Stimulated activated CD8-positive, alpha-beta memory T cell treated with anti-CD3 and anti-CD28 coated beads, Interleukin-7, amount 100 ng/mL, for 1 hour (primary cell): ENCODE data around the gene PGM5.

ENCODE experiments used
- DNase-seq, 2 donors: peaks; one replicate each; pipeline ENCODE4 v3.0.0-alpha.2; 2020; ENCODE audit warnings: low read depth in 2 of 2

Gene PGM5

GRCh38 chr9:68437785-68438184 lies 81.4 kb downstream of the PGM5 start:
- no peak for DNase-seq

- DNase-seq = no peak
These were observed 87.2 kb downstream of the PGM5 start for GRCh38 chr9:68443624-68444023.

- DNase-seq = no peak
These were observed 90.4 kb downstream of the PGM5 start for GRCh38 chr9:68446836-68447235.

GRCh38 chr9:68447611-68448010 lies 91.2 kb downstream of the PGM5 start:
- no peak for DNase-seq

GRCh38 chr9:68454579-68455334 lies 98.3 kb downstream of the PGM5 start:
- no peak for DNase-seq

GRCh38 chr9:68455451-68455850 lies 99.0 kb downstream of the PGM5 start:
- no peak for DNase-seq

- no peak for DNase-seq
These were observed 101.4 kb downstream of the PGM5 start for GRCh38 chr9:68457803-68458202.

- no peak for DNase-seq
These were observed 102.5 kb downstream of the PGM5 start for GRCh38 chr9:68458918-68459317.

GRCh38 chr9:68462105-68462775 lies 105.8 kb downstream of the PGM5 start:
- DNase-seq = no peak

- no peak for DNase-seq
These were observed 113.7 kb downstream of the PGM5 start for GRCh38 chr9:68470067-68470466.

GRCh38 chr9:68470634-68471033 lies 114.2 kb downstream of the PGM5 start:
- no peak for DNase-seq

- DNase-seq = no peak
These were observed 115.7 kb downstream of the PGM5 start for GRCh38 chr9:68472119-68472518.

- no peak for DNase-seq
These were observed 117.4 kb downstream of the PGM5 start for GRCh38 chr9:68473790-68474189.

- DNase-seq = no peak
These were observed 120.0 kb downstream of the PGM5 start for GRCh38 chr9:68476422-68476821.

- DNase-seq = no peak
These were observed 120.4 kb downstream of the PGM5 start for GRCh38 chr9:68476847-68477246.

- DNase-seq = no peak
These were observed 124.4 kb downstream of the PGM5 start for GRCh38 chr9:68480807-68481206.

GRCh38 chr9:68482548-68482947 lies 126.1 kb downstream of the PGM5 start:
- no peak for DNase-seq

- DNase-seq = no peak
These were observed 131.7 kb downstream of the PGM5 start for GRCh38 chr9:68488126-68488525.

GRCh38 chr9:68489646-68490045 lies 133.2 kb downstream of the PGM5 start:
- no peak for DNase-seq

GRCh38 chr9:68492806-68493205 lies 136.4 kb downstream of the PGM5 start:
- DNase-seq = no peak

GRCh38 chr9:68493541-68493940 lies 137.1 kb downstream of the PGM5 start:
- DNase-seq = no peak

- DNase-seq = no peak
These were observed 137.7 kb downstream of the PGM5 start for GRCh38 chr9:68493958-68494577.

- DNase-seq = no peak
These were observed 138.8 kb downstream of the PGM5 start for GRCh38 chr9:68495247-68495646.
